ENCODE measurements around the gene CNIH1.

DNA sequence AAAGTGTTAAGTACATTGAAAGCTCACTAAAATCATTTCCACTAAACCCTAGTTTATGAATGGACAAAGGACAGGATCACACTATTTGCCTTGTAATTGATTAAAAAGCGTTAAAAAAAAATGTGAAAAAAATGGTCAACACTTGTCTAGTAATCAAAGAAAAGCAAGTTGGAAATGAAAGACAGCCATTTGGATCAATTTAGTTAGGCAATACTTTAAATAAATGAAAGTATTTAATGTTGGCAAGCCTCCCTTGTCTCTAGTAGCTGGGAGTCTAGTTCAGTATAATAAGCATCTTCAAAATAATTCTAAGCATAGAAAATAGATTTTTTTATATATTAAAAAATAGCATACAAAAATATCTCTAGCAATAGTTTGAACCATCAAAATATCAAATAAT, 14.2 kb upstream of the CNIH1 start:
- TF ChIP-seq, protein P1, sequence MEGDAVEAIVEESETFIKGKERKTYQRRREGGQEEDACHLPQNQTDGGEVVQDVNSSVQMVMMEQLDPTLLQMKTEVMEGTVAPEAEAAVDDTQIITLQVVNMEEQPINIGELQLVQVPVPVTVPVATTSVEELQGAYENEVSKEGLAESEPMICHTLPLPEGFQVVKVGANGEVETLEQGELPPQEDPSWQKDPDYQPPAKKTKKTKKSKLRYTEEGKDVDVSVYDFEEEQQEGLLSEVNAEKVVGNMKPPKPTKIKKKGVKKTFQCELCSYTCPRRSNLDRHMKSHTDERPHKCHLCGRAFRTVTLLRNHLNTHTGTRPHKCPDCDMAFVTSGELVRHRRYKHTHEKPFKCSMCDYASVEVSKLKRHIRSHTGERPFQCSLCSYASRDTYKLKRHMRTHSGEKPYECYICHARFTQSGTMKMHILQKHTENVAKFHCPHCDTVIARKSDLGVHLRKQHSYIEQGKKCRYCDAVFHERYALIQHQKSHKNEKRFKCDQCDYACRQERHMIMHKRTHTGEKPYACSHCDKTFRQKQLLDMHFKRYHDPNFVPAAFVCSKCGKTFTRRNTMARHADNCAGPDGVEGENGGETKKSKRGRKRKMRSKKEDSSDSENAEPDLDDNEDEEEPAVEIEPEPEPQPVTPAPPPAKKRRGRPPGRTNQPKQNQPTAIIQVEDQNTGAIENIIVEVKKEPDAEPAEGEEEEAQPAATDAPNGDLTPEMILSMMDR (conservative IDR thresholded peaks at IDR 0.05 in 1 of 2, IDR thresholded peaks at IDR 0.05 in 1 of 2; ENCODE audit: extremely low read depth in 1 of 2, insufficient read depth in 1 of 2, low read depth in 1 of 2, low read length in 2 of 2) = no peak
- TF ChIP-seq EZH2 (IDR thresholded peaks at IDR 0.05; ENCODE audit: borderline replicate concordance, low read length) = no peak
